ENCODE results near the gene GLRX5.

The GLRX5 gene

DNA sequence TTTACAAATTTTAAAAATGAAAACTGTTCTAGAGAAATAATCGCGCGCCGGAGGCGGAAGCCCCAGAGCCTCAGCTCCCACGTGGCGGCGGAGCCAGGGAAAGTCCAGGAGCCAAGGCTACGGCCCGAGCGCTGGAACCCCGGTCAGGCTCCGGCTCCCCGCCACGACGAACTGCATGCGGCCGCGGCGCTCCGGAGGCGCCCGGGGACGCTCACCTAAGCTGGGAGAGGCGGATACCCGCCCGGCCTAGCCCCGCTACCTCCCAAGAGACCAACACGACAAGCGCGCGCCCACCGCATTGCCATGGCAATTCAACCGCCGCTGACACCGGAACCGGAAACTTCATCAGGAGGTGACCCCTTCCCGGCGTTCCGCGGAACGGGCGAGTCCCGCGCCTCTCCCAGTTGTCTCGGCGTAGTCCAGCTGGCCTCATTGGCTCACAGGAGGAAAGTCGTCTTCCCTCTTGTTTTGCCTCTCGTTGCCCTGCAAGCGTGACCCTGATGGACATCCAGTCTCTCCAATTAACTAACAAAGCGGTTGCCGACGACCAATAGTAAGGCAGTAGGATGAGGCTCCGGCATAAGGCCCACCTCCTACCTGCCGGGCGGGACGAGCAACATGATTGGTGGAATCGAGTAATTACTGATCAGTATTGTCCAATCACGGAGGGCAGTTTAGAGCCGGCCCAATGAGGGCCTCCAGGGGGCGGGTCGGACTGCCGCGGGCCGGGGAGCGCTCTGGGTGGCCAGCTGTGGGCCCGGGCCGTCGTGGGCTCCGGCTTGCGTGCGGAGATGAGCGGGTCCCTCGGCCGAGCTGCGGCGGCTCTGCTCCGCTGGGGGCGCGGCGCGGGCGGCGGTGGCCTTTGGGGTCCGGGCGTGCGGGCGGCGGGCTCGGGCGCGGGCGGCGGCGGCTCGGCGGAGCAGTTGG, at the start of gene GLRX5:
Gene GLRX5 (plus strand): TSS at position 752 of the 927 bp plus-strand sequence. CDS start 40 bp downstream, at position 792.
- peak; percentile 97 for DNase-seq

DNA sequence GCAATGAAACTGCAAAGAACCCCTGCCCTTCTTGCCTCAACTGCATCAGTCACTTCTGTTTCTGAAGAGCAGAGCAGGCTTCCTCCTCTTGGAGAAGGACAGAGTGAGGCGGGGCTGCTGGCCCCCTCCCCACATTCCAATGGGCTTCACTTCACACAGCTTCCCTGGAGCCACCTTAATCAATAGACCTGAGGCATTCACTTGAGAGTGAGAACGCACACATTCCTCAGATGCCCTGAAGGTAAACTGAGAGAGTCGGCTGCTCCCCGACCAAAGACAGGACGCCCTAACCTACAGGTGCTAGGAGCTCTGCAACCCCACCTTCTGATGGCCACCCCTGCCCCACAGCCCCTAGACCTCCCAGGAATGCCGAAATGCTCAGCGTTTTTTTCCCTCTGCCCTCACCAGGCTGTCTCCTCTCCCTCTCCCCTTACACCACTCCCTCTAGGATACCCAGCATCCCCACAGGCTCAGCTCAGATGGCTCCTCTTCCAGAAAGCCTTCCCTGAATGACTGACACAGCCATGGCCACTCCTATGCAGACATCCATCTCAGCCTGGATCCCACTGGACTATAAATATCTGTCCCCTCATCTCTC, 49.5 kb upstream of the GLRX5 start:
- no peak for DNase-seq

DNA sequence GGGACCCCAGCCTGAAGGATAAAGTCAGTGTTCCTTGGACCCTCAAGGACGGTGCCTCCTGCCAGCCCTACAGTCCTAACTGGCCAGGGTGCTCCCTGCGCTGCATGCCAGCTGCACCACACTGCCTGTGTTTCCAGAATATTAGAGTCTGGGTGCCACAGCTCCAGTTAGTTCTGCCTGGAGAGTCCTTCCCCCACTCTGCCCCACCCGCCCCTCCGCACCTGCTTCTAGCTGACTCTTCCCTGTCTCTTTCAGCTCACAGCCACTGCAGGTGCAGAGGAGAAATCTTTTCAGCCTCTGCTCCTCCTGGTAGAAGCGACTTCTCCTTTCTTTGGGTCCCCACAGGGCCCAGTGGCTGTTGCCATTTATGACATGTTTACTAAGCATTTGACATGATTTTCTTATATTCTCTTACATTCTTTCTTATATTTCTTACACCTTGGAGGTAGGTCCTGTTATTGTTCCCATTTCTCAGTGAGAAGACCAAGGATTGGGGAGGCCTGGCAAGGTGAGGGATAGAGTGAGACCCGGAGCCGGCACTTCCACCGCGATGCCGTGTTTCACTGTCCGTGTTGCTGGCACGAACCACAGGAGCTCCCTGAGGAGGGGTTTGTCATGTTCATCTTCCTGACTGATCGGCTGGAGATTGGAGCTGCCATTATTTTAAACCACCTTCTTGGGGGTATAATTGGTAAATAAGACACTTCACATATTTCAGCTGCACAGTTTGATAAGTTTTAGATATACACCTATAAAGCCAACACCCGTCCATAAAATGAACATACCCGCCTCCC, 47.8 kb upstream of the GLRX5 start:
- DNase-seq = no peak

DNA sequence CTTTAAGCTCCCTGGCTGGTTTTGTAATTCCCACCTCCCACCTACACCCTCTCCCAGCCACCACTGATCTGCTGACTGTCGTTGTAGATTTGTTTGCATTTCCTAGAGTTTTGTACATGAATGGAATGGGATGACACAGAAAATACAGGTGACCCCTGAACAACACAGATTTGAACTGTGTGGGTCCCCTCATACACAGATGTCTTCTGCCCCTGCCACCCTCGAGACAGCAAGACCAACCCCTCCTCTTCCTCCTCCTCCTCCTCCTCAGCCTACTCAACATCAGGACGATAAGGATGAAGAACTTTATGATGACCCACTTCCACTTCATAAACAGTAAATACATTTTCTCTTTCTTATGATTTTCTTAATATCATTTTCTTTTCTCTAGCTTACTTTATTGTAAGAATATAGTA, 47.2 kb upstream of the GLRX5 start:
- DNase-seq = no peak

DNA sequence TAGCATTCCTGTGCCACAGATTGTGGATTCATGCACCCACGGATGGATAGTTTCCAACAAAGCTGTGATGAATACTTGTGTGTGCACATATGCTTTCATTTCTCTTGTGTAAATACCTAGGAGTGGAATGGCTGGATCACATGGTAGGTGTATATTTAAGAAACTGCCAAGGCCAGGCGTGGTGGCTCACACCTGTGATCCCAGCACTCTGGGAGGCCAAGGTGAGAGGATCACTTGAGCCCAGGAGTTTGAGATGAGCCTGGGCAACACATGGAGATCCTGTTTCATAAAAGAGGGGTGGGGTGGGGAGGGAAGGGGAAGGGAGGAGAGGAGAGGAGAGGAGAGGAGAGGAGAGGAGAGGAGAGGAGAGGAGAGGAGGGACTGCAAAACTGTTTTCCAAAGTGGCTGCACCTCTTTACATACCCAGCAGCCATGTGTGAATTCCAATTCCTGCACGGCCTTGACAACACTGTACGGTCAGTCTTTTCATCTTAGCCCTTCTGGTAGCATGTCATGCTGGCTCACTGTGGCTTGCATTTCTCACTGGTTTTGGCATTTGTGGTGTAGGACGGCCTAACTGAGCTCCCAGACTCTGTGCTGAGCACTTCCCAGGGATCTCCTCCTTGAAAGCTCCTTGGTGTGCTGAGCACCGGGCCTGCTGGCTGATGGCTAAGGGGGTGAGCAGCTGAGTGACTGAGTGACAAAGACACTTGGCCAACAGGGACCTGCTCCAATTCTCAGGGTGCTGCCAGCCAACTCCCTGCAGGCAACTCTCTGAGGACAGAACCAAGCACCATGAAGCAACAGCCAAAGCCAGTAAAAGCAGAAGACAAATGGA, 46.3 kb upstream of the GLRX5 start:
- no peak for DNase-seq

DNA sequence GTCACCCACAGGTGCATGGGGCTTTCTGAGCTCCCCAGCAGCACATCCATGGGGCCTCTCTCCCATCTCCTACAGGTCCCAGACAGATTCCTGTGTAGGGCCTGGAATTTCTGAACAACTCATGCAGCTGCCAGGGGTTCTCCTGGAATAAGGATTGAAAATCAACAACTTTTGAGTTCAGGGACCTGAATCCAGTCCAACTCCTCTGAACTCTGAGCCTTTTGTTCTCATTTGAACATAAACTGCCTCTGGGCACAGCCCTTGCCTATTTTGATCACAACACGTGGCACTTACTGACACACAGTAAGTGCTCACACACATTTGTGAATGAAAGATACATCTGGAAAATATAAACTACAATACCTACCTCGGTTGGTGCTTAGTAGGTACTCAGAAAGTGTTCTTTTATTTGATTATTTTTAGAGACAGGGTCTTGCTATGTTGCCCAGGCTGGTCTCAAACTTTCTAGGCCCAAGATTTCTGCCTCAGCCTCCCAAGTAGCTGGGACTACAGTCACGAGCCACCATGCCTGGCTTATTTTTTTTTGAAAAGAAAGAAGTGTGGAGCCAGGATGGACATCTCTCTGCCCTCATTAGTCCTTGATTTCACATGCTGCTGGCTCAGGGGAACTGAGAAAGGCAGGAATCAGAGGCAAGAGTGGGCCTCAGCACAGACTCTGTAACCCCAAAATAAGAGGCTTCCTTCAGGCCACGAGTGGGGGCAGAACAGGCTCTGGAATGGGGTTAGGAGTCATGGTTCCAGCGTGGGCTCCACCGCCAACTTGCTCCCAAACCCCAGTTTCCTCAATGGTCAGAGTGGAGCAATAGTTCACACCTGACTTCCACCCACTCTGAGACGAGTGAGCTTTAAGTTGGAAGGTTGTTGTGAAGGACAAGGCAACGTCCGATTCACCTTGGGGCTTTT, 45.4 kb upstream of the GLRX5 start:
- DNase-seq = no peak

DNA sequence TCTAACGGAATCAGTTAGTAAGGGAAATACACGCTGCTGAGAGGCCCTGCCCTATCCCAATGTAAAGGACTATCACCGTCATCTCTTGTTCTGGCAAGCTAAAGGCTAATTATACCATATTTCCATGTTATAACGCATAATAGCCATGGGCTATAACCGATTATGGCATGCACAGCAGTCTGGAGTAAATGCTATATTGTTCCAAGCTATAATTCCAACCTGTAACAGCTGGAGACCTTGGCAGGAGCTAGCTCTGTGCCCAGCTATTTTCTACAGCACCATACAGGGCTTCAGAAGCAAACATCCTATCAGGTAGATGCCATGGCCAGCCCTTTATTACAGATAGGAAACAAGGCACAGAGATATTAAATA, 44.7 kb upstream of the GLRX5 start:
- no peak for DNase-seq

DNA sequence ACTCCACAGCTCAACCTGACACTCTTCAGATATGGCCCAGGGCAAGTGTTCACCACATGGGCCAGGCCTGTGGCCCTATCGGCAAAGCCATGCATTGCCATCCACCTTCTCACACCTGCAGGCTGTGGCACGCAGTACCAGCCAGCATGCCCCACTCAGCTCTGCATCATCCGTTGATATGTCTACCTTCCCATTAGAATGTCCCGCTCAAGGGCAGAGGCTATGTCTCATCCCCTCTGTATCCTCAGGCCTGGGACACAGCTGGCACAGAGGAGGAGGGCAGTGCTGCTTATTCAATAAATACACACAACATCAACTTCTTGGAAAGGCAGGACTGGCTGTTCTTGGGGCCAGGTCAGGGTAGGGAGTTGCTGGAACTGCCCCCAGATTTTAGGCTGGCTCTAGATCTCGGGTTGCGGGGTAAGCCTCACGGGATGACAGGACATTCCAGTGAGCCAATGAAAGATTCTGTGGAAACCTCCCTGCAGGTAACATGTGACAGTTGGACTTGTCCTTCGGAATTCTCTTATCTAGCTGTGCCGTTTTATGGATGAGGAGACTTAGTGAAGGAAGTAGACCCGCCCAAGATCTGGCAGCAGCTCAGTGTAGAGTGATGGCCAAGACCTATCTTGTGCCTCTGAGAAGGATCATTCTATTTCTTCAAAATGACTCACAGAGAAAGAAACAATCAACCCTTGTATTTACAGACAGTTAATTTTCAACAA, 44.0 kb upstream of the GLRX5 start:
- no peak for DNase-seq

DNA sequence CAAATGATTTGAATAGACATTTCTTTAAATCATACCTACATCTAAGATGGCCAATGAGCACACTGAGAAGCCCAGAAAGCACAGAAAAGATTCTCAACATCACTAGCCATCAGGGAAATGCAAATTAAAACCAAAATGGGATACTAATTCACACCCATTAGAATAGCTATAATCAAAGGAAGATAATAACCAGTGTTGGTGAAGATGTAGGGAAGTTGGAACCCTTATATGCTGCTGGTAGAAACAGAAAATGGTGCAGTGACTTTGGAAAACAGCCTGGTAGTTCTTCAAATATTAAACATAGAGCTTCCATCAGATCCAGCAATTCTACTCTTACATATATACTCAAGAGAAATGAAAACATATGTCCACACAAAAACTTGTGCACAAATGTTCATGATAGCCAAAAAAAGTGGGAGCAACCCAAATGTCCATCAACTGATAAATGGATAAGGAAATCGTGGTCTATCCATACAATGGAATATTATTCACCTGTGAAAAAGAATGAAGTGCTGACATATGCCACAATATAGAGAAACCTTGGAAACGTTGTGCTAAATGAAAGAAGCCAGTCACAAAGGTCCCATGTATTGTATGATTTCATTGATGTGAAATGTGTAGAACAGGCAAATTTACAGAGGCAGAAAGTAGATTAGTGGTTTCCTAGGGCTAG, 42.8 kb upstream of the GLRX5 start:
- no peak for DNase-seq

DNA sequence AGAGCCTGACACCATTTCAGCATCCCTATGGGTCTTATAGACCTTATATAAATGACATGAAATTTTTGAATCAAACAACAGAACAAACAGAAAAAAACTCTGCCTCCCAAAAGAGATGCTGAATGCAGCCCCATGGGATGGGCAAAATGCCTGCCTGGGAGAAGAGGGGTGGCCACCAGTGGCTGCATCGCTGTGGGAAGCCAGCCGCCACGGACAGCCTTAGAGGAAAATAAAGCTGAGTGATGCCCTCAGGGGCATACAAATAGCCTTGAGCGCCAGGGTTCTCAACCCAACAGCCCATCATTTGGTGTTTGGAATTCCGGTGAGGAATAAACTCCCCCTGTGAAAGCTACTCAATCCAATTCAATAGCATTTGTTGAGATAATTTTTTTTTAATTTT, 41.3 kb upstream of the GLRX5 start:
- DNase-seq = no peak

DNA sequence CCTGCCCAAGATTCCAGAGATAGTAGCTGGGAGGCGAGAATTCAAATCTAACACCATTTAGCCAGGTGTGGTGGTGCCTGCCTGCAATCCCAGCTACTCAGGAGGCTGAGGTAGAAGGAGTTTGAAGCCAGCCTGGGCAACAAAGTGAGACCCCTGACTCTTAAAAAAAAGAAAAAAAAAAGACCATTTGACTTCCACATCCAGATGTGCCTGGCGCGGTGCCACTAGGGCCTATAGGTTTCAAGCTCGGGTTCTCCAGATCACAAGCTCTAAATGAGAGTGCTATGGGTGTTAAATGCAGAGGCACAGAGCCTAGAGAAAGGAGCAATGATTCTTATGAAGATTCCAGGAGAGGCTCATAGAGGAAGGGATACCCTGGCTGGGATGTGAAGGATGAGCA, 40.9 kb upstream of the GLRX5 start:
- no peak for DNase-seq

DNA sequence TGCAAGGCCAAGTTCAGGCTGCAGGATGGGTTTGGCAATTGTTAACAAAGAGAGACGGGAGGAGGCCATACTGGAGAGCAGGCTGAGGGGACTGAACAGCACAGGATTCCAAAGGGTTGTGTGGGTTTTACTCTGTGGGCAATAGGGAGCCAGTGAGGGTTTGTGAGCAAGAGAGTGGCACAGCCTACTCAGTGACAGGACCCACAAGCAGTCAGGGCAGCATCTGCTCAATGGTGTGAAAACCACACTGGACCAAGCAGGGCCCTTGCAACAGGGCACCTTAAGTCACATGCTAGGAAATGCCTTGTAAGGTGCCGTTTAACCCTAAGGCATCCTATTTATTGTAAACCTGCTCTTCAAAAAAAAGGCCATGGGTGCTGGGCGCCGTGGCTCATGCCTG, 40.4 kb upstream of the GLRX5 start:
- no peak for DNase-seq

DNA sequence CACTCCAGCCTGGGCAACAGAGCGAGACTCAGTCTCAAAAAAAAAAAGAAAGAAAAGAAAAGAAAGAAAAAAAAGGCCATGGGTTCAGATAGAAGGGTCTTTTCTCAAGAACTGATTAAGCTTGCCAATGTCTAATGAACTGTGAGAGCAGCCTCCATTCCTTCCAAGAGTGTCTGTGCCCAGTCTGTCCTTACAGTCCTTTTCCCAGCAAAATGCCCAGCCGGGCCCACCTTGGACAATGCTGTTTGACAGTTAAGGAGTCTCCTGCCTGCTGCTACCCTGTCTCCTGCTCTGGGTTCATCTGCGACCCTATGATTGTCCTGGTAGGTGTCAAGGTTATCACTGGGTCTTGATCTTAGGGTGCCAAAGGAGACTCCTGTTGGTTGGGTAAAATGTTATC, 39.8 kb upstream of the GLRX5 start:
- no peak for DNase-seq

DNA sequence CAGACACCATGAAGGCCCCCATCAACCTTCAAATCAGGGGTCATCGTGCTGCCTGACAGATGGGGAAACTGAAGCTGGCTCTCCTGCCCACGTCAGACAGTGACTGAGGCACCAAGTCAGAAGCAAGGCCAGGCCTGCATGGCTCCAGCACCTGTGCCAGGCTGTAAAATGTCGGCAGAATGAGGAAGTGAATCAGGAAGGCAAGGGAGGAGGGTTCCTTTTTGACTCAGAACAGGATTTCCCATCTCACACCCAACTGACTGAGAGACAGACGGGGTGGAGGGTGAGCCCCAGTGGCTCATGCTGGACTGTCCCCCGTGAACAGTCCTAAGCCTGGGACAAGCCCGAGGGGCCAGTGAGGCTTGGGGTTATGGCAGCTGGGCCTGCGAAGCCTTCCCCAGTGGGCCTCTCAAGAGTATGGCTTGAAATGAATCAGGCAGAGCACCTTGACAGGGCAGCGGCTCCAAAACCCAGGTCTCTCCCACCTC, 39.3 kb upstream of the GLRX5 start:
- DNase-seq = peak; percentile 42

DNA sequence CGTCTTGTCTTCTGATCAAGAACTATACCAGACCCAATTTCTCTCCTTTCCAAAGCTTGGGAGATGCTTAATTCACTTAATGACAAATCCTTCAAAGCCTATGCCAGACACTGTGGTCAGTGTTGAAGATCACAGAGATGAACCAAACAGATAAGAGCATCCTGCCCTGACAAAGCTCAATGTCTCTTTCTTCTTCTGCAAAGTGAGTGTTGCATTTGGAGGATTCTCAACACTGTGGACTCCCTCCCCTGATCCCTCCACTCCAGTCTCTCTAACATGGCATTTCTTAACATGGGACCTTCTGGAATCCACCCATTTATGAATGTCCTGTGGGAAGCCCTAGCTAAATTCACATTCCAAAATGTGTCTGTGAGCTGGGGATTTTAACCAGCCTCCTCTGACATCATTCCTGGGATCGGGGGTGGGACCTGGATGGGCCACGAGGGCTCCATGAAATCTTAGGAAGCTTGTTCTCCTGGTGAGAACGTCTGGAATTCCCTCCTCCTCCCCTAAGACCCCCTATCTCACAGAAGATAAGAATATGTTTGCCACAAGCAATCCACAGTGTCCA, 38.7 kb upstream of the GLRX5 start:
- DNase-seq = no peak

DNA sequence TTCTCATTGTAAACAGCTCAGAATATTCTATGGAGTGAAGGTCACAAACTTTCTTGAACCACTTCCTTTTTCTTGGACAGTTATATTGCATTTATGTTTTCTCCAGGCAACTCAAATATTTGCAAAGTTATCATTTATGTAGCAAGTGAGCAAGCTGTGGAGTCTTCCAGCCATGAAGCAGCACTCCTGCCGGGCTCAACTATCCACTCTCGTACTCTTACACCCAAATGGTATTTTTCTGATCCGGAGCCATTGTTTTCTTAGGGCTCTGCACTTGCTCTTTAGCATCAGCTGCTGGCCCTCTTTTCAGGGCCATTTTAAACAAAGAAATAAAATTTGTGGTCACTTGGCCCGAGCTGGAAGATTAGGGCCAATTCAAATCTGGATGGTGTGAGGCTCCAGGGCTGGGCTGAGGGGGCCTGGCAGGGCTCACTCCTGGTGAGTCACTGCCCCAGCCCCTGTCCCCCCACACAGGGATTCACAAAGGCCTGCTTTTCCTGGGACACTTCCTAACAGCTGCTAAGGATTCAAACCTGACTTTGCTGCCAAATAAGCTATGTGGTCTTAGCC, 38.1 kb upstream of the GLRX5 start:
- no peak for DNase-seq

DNA sequence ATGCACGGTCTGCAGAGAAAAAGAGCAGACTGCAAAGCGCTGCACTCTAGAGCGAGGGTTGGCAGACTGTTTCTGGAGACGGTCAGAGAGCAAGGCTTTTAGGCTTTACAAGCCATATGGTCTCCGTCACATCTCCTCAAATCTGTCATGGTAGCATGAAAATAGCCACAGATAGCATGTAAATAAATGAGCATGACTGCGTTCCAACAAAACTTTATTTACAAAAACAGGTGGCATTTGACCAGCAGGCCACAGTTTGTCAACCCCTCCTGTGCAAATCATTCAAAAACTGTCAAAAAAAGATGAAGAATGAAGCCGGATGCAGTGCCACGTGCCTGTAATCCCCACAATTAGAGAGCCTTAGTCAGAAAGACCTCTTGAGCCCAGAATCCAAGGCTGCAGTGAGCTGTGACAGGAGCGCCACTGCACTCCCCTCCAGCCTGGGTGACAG, 37.3 kb upstream of the GLRX5 start:
- no peak for DNase-seq

DNA sequence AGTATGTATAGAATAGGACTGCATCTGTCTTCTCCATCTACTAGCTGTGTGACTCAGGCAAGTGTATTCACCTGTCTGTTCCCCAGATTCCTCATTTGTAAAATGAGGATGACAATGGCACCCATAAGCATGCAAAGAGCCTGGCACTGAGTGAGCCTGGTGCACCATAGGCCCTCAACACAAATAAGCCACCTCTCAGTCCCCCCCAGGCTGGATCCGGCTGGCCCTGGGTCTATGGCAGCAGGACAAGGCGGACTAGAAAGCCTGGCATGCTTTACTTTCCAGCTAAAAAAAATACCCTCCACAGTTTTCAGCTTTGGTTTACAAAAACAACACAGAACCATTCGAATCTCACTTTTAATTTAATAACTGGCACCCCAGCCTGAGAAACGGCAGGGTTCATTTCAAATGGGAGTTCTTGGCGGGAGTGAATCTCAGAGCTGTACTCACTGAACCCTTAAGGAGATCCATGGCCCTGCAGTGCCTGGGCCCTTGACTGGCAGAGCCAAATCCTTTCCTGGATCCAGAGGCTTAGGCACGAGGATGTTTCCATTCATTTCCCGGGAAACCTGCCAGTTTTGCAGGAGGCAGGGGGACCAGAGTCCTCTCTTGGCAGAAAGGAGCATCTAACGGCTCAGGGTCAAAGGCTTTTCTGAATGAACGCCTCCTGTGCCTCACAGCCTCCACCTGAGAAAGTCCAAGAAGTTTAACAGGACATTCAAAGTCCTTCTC, 36.1 kb upstream of the GLRX5 start:
- no peak for DNase-seq

DNA sequence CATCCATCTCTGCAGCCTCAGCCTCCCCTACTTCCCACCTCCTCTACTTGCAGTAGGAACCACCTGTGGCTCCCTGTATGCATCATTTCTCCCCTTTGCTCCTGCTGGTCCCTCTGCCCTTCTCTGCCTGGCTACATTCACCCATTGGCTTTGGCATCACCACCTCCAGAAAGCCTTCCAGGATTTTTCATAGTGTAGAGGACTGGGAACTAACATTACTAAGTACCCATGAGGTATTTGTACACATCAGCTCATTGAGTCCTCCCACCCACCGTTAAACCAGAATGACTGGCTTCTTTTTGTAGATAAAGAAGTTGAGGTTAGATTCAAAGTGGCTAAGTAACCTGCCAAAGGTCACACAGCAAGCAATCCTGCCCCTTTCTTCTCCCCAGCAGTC, 35.5 kb upstream of the GLRX5 start:
- DNase-seq = no peak
